SK-N-SH (cell line): ENCODE results near the gene INTS11. TPM values are rescaled to one million over a fixed set of nuclear protein-coding genes. Genes with fewer than 3 reads are reported as not detected.
A peak's percentile ranks its signal among the peaks of the same experiment; 100 is the strongest.

Source experiments
- CTCF ChIA-PET: fragments of 300-600, 350-600 bp; formaldehyde crosslinking; extraction: SDS; loops from one replicate; lab custom pipeline; 2021; lab: Yijun Ruan, JAX
- POLR2A ChIA-PET: fragments of 350-600 bp; sonication (Branson Sonifier 250); formaldehyde crosslinking; extraction: SDS; loops from one replicate; lab custom pipeline; 2020; ENCODE audit warnings: antibody characterized with exemption, inconsistent platforms; lab: Yijun Ruan, JAX
- DNase-seq: peaks from one replicate; pipeline ENCODE4 v3.0.0; 2012
- H2AFZ ChIP-seq: fragments of 200-600 bp; sonication (generic); 2 replicates; pipeline ENCODE4 v1.8.1; 2016; ENCODE audit warnings: antibody characterized with exemption, mild to moderate bottlenecking, low read depth
- H3F3A ChIP-seq: fragments of 200-600 bp; sonication (generic); replicated peaks from 2 replicates; pipeline ENCODE3; 2016; ENCODE audit warnings: antibody characterized with exemption, mild to moderate bottlenecking; ENCODE audit not compliant: insufficient read depth
- H3K27ac ChIP-seq, 2 experiments: fragments of 200-500 bp in 1 of 2; fragments of 200-600 bp in 1 of 2; sonication (Bioruptor generic) in 1 of 2; sonication (generic), shearing (Covaris generic) in 1 of 2; 2 replicates each; pipeline versions ENCODE4 v1.5.1 to v1.6.1; 2014 to 2016; ENCODE audit warnings: low read depth in 2 of 2, inconsistent platforms in 1 of 2, low read length in 1 of 2, mild to moderate bottlenecking in 1 of 2, mixed read lengths in 1 of 2
- H3K27me3 ChIP-seq: fragments of 200-600 bp; sonication (generic), shearing (Covaris generic); 2 replicates; pipeline ENCODE4 v1.6.1; 2016; ENCODE audit warnings: mixed run types; ENCODE audit not compliant: insufficient read depth
- H3K36me3 ChIP-seq, 2 experiments: fragments of 200-500 bp in 1 of 2; fragments of 200-600 bp in 1 of 2; sonication (Bioruptor generic) in 1 of 2; sonication (generic) in 1 of 2; replicated peaks in 1 of 2; 2 replicates each; pipeline versions ENCODE3 to v1.5.1; 2014 to 2016; ENCODE audit warnings: low read length in 1 of 2, mild to moderate bottlenecking in 1 of 2; ENCODE audit not compliant: insufficient read depth in 2 of 2, control insufficient read depth in 1 of 2
- H3K4me1 ChIP-seq, 2 experiments: fragments of 200-500 bp in 1 of 2; fragments of 200-600 bp in 1 of 2; sonication (Bioruptor generic) in 1 of 2; sonication (generic), shearing (Covaris generic) in 1 of 2; 2 replicates each; pipeline versions ENCODE4 v1.5.1 to v1.6.1; 2014 to 2016; ENCODE audit warnings: low read depth in 1 of 2, low read length in 1 of 2, mixed run types in 1 of 2; ENCODE audit not compliant: insufficient read depth in 2 of 2, control insufficient read depth in 1 of 2
- H3K4me2 ChIP-seq: fragments of 200-600 bp; sonication (generic), shearing (Covaris generic); 2 replicates; pipeline ENCODE4 v1.6.1; 2017; ENCODE audit warnings: mixed run types
- H3K4me3 ChIP-seq, 2 experiments: fragments of 200-500 bp in 1 of 2; fragments of 200-600 bp in 1 of 2; sonication (Bioruptor generic) in 1 of 2; sonication (generic), shearing (Covaris generic) in 1 of 2; 2 replicates each; pipeline versions ENCODE4 v1.5.1 to v1.8.1; 2014 to 2016; ENCODE audit warnings: low read depth in 2 of 2, inconsistent platforms in 1 of 2, low read length in 1 of 2, mild to moderate bottlenecking in 1 of 2, mixed read lengths in 1 of 2, moderate library complexity in 1 of 2
- H3K79me2 ChIP-seq: fragments of 200-600 bp; sonication (generic); 2 replicates; pipeline ENCODE4 v1.8.1; 2017; ENCODE audit warnings: mild to moderate bottlenecking; ENCODE audit not compliant: insufficient read depth
- H3K9ac ChIP-seq: fragments of 200-600 bp; sonication (generic); 2 replicates; pipeline ENCODE4 v1.6.1; 2017; ENCODE audit warnings: mixed run types
- H3K9me2 ChIP-seq: fragments of 200-600 bp; sonication (generic); 2 replicates; pipeline ENCODE4 v1.6.1; 2017; ENCODE audit warnings: mixed run types
- H3K9me3 ChIP-seq: fragments of 200-600 bp; sonication (generic); 2 replicates; pipeline ENCODE4 v1.6.1; 2017; ENCODE audit warnings: mixed run types, mild to moderate bottlenecking, moderate library complexity
- H4K20me1 ChIP-seq: fragments of 200-600 bp; sonication (generic); 2 replicates; pipeline ENCODE4 v1.6.1; 2017; ENCODE audit warnings: mild to moderate bottlenecking, mixed run types; ENCODE audit not compliant: insufficient read depth
- EZH2phosphoT487 ChIP-seq: fragments of 200-600 bp; sonication (generic); IDR thresholded peaks from 2 replicates; pipeline ENCODE4 v1.6.1; 2017; ENCODE audit warnings: low read depth, mixed run types, mild to moderate bottlenecking, antibody characterized with exemption, moderate library complexity, borderline replicate concordance
- FOXJ3 ChIP-seq: sonication (generic); formaldehyde crosslinking; IDR thresholded peaks from 2 replicates; pipeline ENCODE4 v1.5.1; 2020; ENCODE audit warnings: mild to moderate bottlenecking, missing genetic modification reagents
- FOXM1 ChIP-seq: IDR thresholded peaks from 2 replicates; pipeline ENCODE4 v1.4.0; 2012; ENCODE audit warnings: low read depth, mild to moderate bottlenecking
- JUND ChIP-seq: IDR thresholded peaks from 2 replicates; pipeline ENCODE4 v1.4.0; 2012
- MXI1 ChIP-seq: IDR thresholded peaks from 2 replicates; pipeline ENCODE4 v1.6.1; 2012; ENCODE audit warnings: mild to moderate bottlenecking, low read depth, low read length, improper control_type of control experiment
- RAD21 ChIP-seq: IDR thresholded peaks from 2 replicates; pipeline ENCODE4 v1.6.1; 2012; ENCODE audit warnings: mild to moderate bottlenecking, low read length
- RCOR1 ChIP-seq: fragments of 150-350 bp; IDR thresholded peaks from 2 replicates; pipeline ENCODE4 v1.6.1; 2017; ENCODE audit warnings: antibody characterized with exemption, low read length
- RFX5 ChIP-seq: IDR thresholded peaks from 2 replicates; pipeline ENCODE4 v1.6.1; 2012; ENCODE audit warnings: mild to moderate bottlenecking, improper control_type of control experiment, low read length
- RXRA ChIP-seq: IDR thresholded peaks from 2 replicates; pipeline ENCODE4 v1.4.0; 2012; ENCODE audit warnings: low read depth, mild to moderate bottlenecking, borderline replicate concordance
- SMC3 ChIP-seq: IDR thresholded peaks from 2 replicates; pipeline ENCODE4 v1.6.1; 2012; ENCODE audit warnings: low read depth, low read length, improper control_type of control experiment
- TCF12 ChIP-seq: IDR thresholded peaks from 2 replicates; pipeline ENCODE4 v1.4.0; 2012
- WGBS: methylation state at CpG from one replicate; pipeline ENCODE4 v1.1.6; 2017; ENCODE audit warnings: low lambda C conversion rate; 5-methylcytosine and 5-hydroxymethylcytosine counted together
- polyA plus RNA-seq, 3 experiments: library from polyadenylated mRNA; depleted of rRNA; stranded (reverse); fragments of >200 nt; gene quantifications; 2 replicates each; pipeline ENCODE4 v1.2.3, GENCODE V29; 2012
- TF ChIP-seq, protein P1 (sequence below): fragments of 150-350 bp; IDR thresholded peaks from 2 replicates; pipeline ENCODE4 v1.6.1; 2016; ENCODE audit warnings: mild to moderate bottlenecking, low read depth, low read length
- TF ChIP-seq, protein P2 (sequence below): fragments of 200-600 bp; sonication (generic); IDR thresholded peaks from 2 replicates; pipeline ENCODE4 v1.6.1; 2017; ENCODE audit warnings: antibody characterized with exemption, mild to moderate bottlenecking, moderate library complexity
- TF ChIP-seq, protein P3 (sequence below): IDR thresholded peaks from 2 replicates; pipeline ENCODE4 v1.4.0; 2012; ENCODE audit warnings: low read depth
- TF ChIP-seq, protein P4 (sequence below): IDR thresholded peaks from 2 replicates; pipeline ENCODE4 v1.4.0; 2012; ENCODE audit warnings: low read depth, borderline replicate concordance
- TF ChIP-seq, protein P5 (sequence below): fragments of 150-350 bp; IDR thresholded peaks from 2 replicates; pipeline ENCODE4 v1.6.1; 2017; ENCODE audit warnings: antibody characterized with exemption, low read length, low read depth, borderline replicate concordance
- TF ChIP-seq, protein P6 (sequence below): IDR thresholded peaks from 2 replicates; pipeline ENCODE4; 2012

INTS11 gene
- polyA plus RNA-seq, 1 of the 3 experiments (the other 2 are of a cell fraction) = 137 TPM

DNA sequence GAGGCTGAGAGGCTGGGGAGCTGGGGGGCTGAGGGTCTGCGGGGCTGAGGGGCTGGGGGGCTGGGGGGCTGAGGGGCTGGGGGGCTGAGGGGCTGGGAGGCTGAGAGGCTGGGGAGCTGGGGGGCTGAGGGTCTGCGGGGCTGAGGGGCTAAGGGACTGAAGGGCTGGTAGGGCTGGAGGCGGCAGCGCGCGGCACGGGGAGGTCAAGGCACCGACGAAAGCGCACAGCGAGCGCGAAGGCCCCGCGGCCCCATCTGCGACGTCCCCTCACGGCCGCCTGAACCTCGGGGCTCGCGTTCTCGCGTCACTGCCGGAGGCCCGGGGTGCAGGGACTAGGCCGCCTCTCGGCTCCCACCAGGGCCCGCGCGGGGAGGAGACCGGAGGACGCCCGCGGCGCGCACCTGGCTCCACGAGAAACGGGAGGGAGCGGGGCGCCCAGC, 356 bp downstream of the INTS11 start:
- no peak overlapping the region for H2AFZ ChIP-seq
- peak overlapping the region; percentile 45 to 64; a peak in 1 of 4 replicates for H3K27ac ChIP-seq
- peak overlapping the region; percentile 95; the same call in 1 of the 2 replicates for H3K4me2 ChIP-seq
- H3K27me3 ChIP-seq = no peaks in the 10 kb centered on the region
- POLR2A ChIA-PET = no interaction called here
- H3K9me3 ChIP-seq = no peaks in the 10 kb centered on the region
- TF ChIP-seq, protein P1, sequence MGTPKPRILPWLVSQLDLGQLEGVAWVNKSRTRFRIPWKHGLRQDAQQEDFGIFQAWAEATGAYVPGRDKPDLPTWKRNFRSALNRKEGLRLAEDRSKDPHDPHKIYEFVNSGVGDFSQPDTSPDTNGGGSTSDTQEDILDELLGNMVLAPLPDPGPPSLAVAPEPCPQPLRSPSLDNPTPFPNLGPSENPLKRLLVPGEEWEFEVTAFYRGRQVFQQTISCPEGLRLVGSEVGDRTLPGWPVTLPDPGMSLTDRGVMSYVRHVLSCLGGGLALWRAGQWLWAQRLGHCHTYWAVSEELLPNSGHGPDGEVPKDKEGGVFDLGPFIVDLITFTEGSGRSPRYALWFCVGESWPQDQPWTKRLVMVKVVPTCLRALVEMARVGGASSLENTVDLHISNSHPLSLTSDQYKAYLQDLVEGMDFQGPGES = no peak
- TF ChIP-seq FOXM1 = no peak
- TF ChIP-seq RCOR1 = no peak
- TF ChIP-seq MXI1 = no peak
- TF ChIP-seq, protein P2, sequence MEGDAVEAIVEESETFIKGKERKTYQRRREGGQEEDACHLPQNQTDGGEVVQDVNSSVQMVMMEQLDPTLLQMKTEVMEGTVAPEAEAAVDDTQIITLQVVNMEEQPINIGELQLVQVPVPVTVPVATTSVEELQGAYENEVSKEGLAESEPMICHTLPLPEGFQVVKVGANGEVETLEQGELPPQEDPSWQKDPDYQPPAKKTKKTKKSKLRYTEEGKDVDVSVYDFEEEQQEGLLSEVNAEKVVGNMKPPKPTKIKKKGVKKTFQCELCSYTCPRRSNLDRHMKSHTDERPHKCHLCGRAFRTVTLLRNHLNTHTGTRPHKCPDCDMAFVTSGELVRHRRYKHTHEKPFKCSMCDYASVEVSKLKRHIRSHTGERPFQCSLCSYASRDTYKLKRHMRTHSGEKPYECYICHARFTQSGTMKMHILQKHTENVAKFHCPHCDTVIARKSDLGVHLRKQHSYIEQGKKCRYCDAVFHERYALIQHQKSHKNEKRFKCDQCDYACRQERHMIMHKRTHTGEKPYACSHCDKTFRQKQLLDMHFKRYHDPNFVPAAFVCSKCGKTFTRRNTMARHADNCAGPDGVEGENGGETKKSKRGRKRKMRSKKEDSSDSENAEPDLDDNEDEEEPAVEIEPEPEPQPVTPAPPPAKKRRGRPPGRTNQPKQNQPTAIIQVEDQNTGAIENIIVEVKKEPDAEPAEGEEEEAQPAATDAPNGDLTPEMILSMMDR = no peak
- no peak for TF ChIP-seq TCF12
- TF ChIP-seq RFX5 = no peak
- TF ChIP-seq, protein P3, sequence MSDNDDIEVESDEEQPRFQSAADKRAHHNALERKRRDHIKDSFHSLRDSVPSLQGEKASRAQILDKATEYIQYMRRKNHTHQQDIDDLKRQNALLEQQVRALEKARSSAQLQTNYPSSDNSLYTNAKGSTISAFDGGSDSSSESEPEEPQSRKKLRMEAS = no peak
- TF ChIP-seq JUND = no peak
- TF ChIP-seq, protein P4, sequence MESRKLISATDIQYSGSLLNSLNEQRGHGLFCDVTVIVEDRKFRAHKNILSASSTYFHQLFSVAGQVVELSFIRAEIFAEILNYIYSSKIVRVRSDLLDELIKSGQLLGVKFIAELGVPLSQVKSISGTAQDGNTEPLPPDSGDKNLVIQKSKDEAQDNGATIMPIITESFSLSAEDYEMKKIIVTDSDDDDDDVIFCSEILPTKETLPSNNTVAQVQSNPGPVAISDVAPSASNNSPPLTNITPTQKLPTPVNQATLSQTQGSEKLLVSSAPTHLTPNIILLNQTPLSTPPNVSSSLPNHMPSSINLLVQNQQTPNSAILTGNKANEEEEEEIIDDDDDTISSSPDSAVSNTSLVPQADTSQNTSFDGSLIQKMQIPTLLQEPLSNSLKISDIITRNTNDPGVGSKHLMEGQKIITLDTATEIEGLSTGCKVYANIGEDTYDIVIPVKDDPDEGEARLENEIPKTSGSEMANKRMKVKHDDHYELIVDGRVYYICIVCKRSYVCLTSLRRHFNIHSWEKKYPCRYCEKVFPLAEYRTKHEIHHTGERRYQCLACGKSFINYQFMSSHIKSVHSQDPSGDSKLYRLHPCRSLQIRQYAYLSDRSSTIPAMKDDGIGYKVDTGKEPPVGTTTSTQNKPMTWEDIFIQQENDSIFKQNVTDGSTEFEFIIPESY = no peak
- no peak for TF ChIP-seq FOXJ3
- TF ChIP-seq EZH2phosphoT487 = no peak
- TF ChIP-seq, protein P5, sequence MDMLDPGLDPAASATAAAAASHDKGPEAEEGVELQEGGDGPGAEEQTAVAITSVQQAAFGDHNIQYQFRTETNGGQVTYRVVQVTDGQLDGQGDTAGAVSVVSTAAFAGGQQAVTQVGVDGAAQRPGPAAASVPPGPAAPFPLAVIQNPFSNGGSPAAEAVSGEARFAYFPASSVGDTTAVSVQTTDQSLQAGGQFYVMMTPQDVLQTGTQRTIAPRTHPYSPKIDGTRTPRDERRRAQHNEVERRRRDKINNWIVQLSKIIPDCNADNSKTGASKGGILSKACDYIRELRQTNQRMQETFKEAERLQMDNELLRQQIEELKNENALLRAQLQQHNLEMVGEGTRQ = no peak
- no peak for TF ChIP-seq RAD21
- no peak for TF ChIP-seq RXRA
- TF ChIP-seq, protein P6, sequence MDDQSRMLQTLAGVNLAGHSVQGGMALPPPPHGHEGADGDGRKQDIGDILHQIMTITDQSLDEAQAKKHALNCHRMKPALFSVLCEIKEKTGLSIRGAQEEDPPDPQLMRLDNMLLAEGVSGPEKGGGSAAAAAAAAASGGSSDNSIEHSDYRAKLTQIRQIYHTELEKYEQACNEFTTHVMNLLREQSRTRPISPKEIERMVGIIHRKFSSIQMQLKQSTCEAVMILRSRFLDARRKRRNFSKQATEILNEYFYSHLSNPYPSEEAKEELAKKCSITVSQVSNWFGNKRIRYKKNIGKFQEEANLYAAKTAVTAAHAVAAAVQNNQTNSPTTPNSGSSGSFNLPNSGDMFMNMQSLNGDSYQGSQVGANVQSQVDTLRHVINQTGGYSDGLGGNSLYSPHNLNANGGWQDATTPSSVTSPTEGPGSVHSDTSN = no peak
- TF ChIP-seq SMC3 = no peak
- peak overlapping the region; percentile 78 for H3K9ac ChIP-seq
- CTCF ChIA-PET = no interaction called here
- H3K9me2 ChIP-seq = no peaks in the 10 kb centered on the region
- H3K79me2 ChIP-seq = peaks cover 70% of the 10 kb centered on the region
- H3F3A ChIP-seq = peaks cover 1% of the 10 kb centered on the region
- peak overlapping the region; percentile 74 to 80 for H3K4me3 ChIP-seq
- 0% methylated on average over 1 of the region's 41 CpGs for WGBS
- no peak for DNase-seq
- H4K20me1 ChIP-seq = peaks cover 39% of the 10 kb centered on the region
- H3K4me1 ChIP-seq = peaks cover 0 to 24% of the 10 kb centered on the region in 2 experiments; a peak in 1 of 4 replicates
- peaks cover 0 to 37% of the 10 kb centered on the region in 2 experiments for H3K36me3 ChIP-seq
